ENCODE results near the gene ATP8B4. TPM values are rescaled to one million over a fixed set of nuclear protein-coding genes. Genes with fewer than 3 reads are reported as not detected.

Gene ATP8B4
- total and polyA plus RNA-seq, 7 donors = 1.2 to 11.1 (median 4.9) TPM

DNA sequence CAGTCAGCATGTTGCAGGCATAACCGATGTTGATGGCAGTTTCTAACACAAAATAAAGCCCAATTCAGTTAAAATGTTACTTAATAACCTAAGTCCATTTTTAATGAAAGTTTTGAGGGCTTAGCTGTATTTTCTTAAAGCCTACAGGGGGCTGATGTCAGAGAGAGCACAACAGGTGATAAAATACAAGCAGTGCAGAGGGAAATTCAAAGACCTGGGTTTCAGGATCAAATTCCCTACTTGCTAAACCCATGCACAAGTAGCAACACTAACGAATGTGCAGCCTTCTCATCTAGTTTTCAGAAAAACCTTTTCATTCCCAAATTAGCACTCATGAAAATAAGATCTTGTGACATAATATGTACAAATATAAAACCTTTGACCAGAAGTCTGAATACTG lies 202.0 kb downstream of the ATP8B4 start:
- 44 to 74% methylated on average over 2 of the region's 2 CpGs for WGBS, 2 donors
- no peak overlapping the region for H3K27ac ChIP-seq
- peaks cover 0 to 7% (median 7%) of the 10 kb centered on the region in 4 donors for H3K4me1 ChIP-seq
- H3K4me3 ChIP-seq = no peak overlapping the region
- H3K27me3 ChIP-seq = no peaks in the 10 kb centered on the region
- intact Hi-C loops (cut with DNase I) = no loop called here
- no peaks in the 10 kb centered on the region for H3K36me3 ChIP-seq
- DNase-seq = no peak
- H3K9me3 ChIP-seq = no peaks in the 10 kb centered on the region
- TF ChIP-seq POLR2AphosphoS5 (IDR thresholded peaks at IDR 0.05) = no peak
- no peak for TF ChIP-seq EP300 (IDR thresholded peaks at IDR 0.05)
- no peak for TF ChIP-seq POLR2A (IDR thresholded peaks at IDR 0.05)
- TF ChIP-seq, protein P1, sequence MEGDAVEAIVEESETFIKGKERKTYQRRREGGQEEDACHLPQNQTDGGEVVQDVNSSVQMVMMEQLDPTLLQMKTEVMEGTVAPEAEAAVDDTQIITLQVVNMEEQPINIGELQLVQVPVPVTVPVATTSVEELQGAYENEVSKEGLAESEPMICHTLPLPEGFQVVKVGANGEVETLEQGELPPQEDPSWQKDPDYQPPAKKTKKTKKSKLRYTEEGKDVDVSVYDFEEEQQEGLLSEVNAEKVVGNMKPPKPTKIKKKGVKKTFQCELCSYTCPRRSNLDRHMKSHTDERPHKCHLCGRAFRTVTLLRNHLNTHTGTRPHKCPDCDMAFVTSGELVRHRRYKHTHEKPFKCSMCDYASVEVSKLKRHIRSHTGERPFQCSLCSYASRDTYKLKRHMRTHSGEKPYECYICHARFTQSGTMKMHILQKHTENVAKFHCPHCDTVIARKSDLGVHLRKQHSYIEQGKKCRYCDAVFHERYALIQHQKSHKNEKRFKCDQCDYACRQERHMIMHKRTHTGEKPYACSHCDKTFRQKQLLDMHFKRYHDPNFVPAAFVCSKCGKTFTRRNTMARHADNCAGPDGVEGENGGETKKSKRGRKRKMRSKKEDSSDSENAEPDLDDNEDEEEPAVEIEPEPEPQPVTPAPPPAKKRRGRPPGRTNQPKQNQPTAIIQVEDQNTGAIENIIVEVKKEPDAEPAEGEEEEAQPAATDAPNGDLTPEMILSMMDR (IDR thresholded peaks at IDR 0.05) = no peak

DNA sequence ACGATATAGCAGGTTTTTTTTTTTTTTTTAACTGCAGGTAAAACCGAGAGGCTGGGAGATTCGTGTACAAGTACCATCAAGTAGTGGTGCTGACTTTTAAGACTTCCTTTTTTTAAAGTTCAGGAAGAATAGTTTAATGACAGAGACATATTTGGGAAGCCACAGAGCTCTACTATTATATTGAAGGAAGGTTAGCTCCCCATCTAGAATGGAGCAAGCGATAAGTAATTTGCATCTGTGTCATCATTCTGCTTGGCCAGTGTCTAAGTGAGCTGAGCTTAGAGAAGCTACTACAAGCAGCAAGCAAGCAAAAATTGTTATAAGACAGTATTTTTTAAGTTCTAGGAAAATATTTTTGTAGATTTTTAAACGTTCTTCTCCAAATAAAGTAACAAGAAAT lies 203.2 kb downstream of the ATP8B4 start:
- Histone ChIP-seq H3K4me1 (peaks cover 0 to 7% (median 7%) of the 10 kb centered on the region in 4 donors), H3K36me3 (no peaks in the 10 kb centered on the region), H3K9me3 (peaks cover 0 to 6% (median 0%) of the 10 kb centered on the region in 4 donors), H3K27ac (no peak overlapping the region), H3K4me3 (no peak overlapping the region), H3K27me3 (no peaks in the 10 kb centered on the region)
- TF ChIP-seq POLR2A (IDR thresholded peaks at IDR 0.05) (no peak), EP300 (IDR thresholded peaks at IDR 0.05) (no peak), POLR2AphosphoS5 (IDR thresholded peaks at IDR 0.05) (no peak)
- TF ChIP-seq, protein P1 (IDR thresholded peaks at IDR 0.05) = no peak
- intact Hi-C loops (cut with DNase I) = no loop called here
- no peak for DNase-seq
- 79 to 88% methylated on average over 5 of the region's 5 CpGs for whole genome bisulfite sequencing, 2 donors

DNA sequence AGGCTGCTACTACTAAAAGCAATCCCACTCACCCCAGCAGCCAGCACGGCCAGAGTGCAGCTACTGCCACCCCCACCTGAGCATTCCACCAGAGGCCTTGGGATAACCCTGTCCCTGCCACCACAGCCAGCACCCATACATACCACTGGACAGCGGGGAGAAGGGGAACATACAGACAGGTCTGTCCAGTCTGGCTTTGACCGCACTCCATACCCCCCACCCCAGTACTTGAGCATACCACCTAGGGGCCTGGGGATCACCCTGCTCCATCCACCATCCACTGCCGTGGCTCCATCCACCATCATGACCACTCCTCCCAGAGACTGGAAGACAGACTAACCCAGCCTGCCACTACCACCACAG lies 210.1 kb downstream of the ATP8B4 start:
- WGBS, 2 donors = 96 to 97% methylated on average over 4 of the region's 4 CpGs
- no peak for DNase-seq
- Histone ChIP-seq H3K4me1 (peaks cover 0 to 16% (median 11%) of the 10 kb centered on the region in 4 donors), H3K4me3 (no peak overlapping the region), H3K36me3 (no peaks in the 10 kb centered on the region), H3K9me3 (peaks cover 0 to 6% (median 3%) of the 10 kb centered on the region in 4 donors), H3K27me3 (no peaks in the 10 kb centered on the region), H3K27ac (no peak overlapping the region)
- TF ChIP-seq EP300 (IDR thresholded peaks at IDR 0.05) = no peak
- TF ChIP-seq POLR2A (IDR thresholded peaks at IDR 0.05) = no peak
- TF ChIP-seq POLR2AphosphoS5 (IDR thresholded peaks at IDR 0.05) = no peak
- TF ChIP-seq, protein P1 (IDR thresholded peaks at IDR 0.05) = no peak
- intact Hi-C loops (cut with DNase I) = loop anchor here (10.0 kb wide), 2 partner anchors 484 to 674 kb away; partner anchors contain the start of gene FGF7

DNA sequence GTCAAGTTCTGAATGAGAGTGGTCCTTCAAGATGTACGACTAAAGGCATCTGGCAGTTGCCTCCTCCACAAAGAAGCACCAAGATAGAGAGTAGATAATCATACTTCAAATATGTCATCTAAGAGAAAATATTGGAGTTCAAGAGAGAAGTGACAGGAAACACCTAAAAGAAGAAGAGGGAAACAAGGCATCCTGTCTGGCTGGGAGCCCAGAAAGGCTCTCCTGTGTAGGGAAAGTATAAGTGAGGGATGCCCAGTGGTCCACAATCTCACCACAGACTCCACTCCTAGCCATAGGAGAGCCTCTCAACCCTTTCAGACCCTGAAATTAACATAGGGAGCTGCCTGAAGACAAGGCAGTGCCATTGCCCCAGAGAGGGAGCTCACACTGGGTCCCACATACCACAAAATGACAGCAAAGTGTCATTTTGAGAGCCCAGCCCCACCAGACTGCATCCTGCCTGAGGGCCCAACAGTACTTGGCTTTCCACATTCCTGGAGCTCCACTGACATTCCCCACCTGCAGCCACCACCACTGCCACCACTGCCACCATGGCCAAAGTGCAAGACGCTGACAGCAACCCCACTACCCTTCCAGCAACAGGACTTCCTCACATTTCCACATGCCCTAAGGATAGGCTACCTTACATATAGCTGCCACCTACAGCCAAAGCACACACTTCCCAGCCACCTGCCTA lies 210.6 kb downstream of the ATP8B4 start:
- DNase-seq = no peak
- intact Hi-C loops (cut with DNase I) = loop anchor here (10.0 kb wide), 2 partner anchors 484 to 674 kb away; partner anchors contain the start of gene FGF7
- H3K4me3 ChIP-seq = no peak overlapping the region
- H3K36me3 ChIP-seq = no peaks in the 10 kb centered on the region
- H3K27ac ChIP-seq = no peak overlapping the region
- H3K9me3 ChIP-seq = peaks cover 0 to 6% (median 3%) of the 10 kb centered on the region in 4 donors
- no peaks in the 10 kb centered on the region for H3K27me3 ChIP-seq
- TF ChIP-seq, protein P1 (IDR thresholded peaks at IDR 0.05) = no peak
- TF ChIP-seq EP300 (IDR thresholded peaks at IDR 0.05) = no peak
- no peak for TF ChIP-seq POLR2A (IDR thresholded peaks at IDR 0.05)
- TF ChIP-seq POLR2AphosphoS5 (IDR thresholded peaks at IDR 0.05) = no peak
- H3K4me1 ChIP-seq = peaks cover 0 to 20% (median 14%) of the 10 kb centered on the region in 4 donors
- 84 to 93% methylated on average over 2 of the region's 2 CpGs for WGBS, 2 donors

Measured in sigmoid colon (tissue), 7 donors.